GM18951 (cell line): ENCODE results near the gene NPC1.
A peak's percentile ranks its signal among the peaks of the same experiment; 100 is the strongest.
"Not testable (repeated sequence)": the region's sequence is repeated elsewhere in the genome, so short reads cannot be mapped to it uniquely, and the experiment has no call there.

Experiments
- POLR2A ChIP-seq: IDR thresholded peaks from 4 replicates; pipeline ENCODE4 v1.6.1; 2011; ENCODE audit warnings: mild to moderate bottlenecking; ENCODE audit not compliant: insufficient read length, insufficient read depth; ENCODE audit errors: extremely low read depth
- in situ Hi-C: fragments of 300-500 bp; cut with MboI; formaldehyde crosslinking; loops from one replicate; pipeline ENCODE4 v1.12.0; 2022; ENCODE audit warnings: low sequenced_read_pairs, mixed read lengths, inconsistent platforms; ENCODE audit not compliant: unreplicated experiment

NPC1 gene

GRCh38 chr18:23592911-23593310 is 6.6 kb upstream of the NPC1 start:
- TF ChIP-seq POLR2A: no peak
- in situ Hi-C loops: no loop called here

GRCh38 chr18:23591011-23591410 is 4.7 kb upstream of the NPC1 start:
- no peak for TF ChIP-seq POLR2A
- in situ Hi-C loops: no loop called here

- in situ Hi-C loops: no loop called here
- TF ChIP-seq POLR2A: no peak
Measured at GRCh38 chr18:23588836-23589560, 2.7 kb upstream of the NPC1 start.

- TF ChIP-seq POLR2A: no peak
- in situ Hi-C loops: no loop called here
Measured at GRCh38 chr18:23587220-23587642, 925 bp upstream of the NPC1 start.

GRCh38 chr18:23585897-23586248 is 433 bp downstream of the NPC1 start:
- in situ Hi-C loops: no loop called here
- TF ChIP-seq POLR2A: no peak

GRCh38 chr18:23585007-23585871 is 1.1 kb downstream of the NPC1 start:
- in situ Hi-C loops: no loop called here
- peak; percentile 22 for TF ChIP-seq POLR2A

- TF ChIP-seq POLR2A: no peak
- in situ Hi-C loops: no loop called here
Measured at GRCh38 chr18:23584019-23584983, 2.0 kb downstream of the NPC1 start.

GRCh38 chr18:23583071-23583865 is 3.0 kb downstream of the NPC1 start:
- no peak for TF ChIP-seq POLR2A

GRCh38 chr18:23580677-23581367 is 5.5 kb downstream of the NPC1 start:
- in situ Hi-C loops: no loop called here
- TF ChIP-seq POLR2A: no peak

More at GRCh38 chr18:23583071-23583865, 3.0 kb downstream of the NPC1 start:
- in situ Hi-C loops: no loop called here

- in situ Hi-C loops: no loop called here
- TF ChIP-seq POLR2A: no peak
Measured at GRCh38 chr18:23578891-23579653, 7.2 kb downstream of the NPC1 start.

GRCh38 chr18:23578067-23578701 is 8.1 kb downstream of the NPC1 start:
- no peak for TF ChIP-seq POLR2A
- in situ Hi-C loops: no loop called here

- in situ Hi-C loops: not testable (repeated sequence)
Measured at GRCh38 chr18:23577521-23577920, 8.8 kb downstream of the NPC1 start.
